OCI-LY1 (cell line): ENCODE measurements around the gene EPHA5.

Experiments
- CTCF ChIP-seq: fragments of 200-600 bp; sonication (generic), shearing (Covaris generic); IDR thresholded peaks from 2 replicates; pipeline ENCODE4 v1.5.1; 2017; ENCODE audit warnings: mild to moderate bottlenecking, antibody characterized with exemption, low read length, moderate library complexity, mixed read lengths
- EZH2 ChIP-seq: fragments of 200-600 bp; sonication (generic), shearing (Covaris generic); IDR thresholded peaks from 2 replicates; pipeline ENCODE4 v1.8.0; 2017; ENCODE audit warnings: borderline replicate concordance, mixed run types, mild to moderate bottlenecking, antibody characterized with exemption, low read length, moderate library complexity, mixed read lengths

GRCh38 chr4:65552057-65552456 is 118.2 kb downstream of the EPHA5 start:
- no peak for TF ChIP-seq CTCF
- no peak for TF ChIP-seq EZH2
